ENCODE data around the gene CCDC179.

DNA sequence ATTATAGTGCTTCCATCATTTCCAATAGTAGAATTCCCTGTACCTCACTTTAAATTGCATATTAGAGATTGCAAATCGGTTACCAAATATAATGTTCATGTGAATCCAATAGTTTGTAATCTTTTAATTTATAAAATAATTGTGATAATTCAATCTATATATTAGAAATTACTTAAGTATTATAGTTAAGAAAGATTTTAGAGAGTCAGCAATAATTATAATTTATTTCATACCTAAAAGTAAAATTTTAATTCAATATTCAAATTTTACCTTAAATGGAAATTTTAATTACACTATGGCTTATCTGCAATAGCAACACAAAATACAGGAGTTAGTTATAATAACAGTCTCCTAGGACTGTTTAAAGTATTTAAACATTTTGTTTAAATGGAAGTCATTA, 13.5 kb downstream of the CCDC179 start:
- TF ChIP-seq PPARA (CRISPR knock-in tag; IDR thresholded peaks at IDR 0.05; ENCODE audit: borderline replicate concordance) (no peak), ZFP30 (CRISPR knock-in tag; IDR thresholded peaks at IDR 0.05) (no peak), ZNF565 (CRISPR knock-in tag; conservative IDR thresholded peaks at IDR 0.05; ENCODE audit: low read depth) (no peak), ARNTL (CRISPR knock-in tag; IDR thresholded peaks at IDR 0.05; ENCODE audit: borderline replicate concordance, low read depth) (no peak), ZNF70 (CRISPR knock-in tag; IDR thresholded peaks at IDR 0.05) (no peak), TCF4 (CRISPR knock-in tag; IDR thresholded peaks at IDR 0.05; ENCODE audit: borderline replicate concordance) (no peak), RARB (CRISPR knock-in tag; IDR thresholded peaks at IDR 0.05) (no peak), SNAI2 (CRISPR knock-in tag; IDR thresholded peaks at IDR 0.05) (no peak), GLIS3 (CRISPR knock-in tag; IDR thresholded peaks at IDR 0.05) (no peak)
- TF ChIP-seq, protein P1, sequence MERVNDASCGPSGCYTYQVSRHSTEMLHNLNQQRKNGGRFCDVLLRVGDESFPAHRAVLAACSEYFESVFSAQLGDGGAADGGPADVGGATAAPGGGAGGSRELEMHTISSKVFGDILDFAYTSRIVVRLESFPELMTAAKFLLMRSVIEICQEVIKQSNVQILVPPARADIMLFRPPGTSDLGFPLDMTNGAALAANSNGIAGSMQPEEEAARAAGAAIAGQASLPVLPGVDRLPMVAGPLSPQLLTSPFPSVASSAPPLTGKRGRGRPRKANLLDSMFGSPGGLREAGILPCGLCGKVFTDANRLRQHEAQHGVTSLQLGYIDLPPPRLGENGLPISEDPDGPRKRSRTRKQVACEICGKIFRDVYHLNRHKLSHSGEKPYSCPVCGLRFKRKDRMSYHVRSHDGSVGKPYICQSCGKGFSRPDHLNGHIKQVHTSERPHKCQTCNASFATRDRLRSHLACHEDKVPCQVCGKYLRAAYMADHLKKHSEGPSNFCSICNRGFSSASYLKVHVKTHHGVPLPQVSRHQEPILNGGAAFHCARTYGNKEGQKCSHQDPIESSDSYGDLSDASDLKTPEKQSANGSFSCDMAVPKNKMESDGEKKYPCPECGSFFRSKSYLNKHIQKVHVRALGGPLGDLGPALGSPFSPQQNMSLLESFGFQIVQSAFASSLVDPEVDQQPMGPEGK (CRISPR knock-in tag; IDR thresholded peaks at IDR 0.05; ENCODE audit: borderline replicate concordance), result no peak
- TF ChIP-seq, protein P2, sequence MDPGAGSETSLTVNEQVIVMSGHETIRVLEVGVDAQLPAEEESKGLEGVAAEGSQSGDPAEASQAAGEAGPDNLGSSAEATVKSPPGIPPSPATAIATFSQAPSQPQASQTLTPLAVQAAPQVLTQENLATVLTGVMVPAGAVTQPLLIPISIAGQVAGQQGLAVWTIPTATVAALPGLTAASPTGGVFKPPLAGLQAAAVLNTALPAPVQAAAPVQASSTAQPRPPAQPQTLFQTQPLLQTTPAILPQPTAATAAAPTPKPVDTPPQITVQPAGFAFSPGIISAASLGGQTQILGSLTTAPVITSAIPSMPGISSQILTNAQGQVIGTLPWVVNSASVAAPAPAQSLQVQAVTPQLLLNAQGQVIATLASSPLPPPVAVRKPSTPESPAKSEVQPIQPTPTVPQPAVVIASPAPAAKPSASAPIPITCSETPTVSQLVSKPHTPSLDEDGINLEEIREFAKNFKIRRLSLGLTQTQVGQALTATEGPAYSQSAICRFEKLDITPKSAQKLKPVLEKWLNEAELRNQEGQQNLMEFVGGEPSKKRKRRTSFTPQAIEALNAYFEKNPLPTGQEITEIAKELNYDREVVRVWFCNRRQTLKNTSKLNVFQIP (CRISPR knock-in tag; IDR thresholded peaks at IDR 0.05; ENCODE audit: borderline replicate concordance, low read depth), result no peak
- TF ChIP-seq, protein P3, sequence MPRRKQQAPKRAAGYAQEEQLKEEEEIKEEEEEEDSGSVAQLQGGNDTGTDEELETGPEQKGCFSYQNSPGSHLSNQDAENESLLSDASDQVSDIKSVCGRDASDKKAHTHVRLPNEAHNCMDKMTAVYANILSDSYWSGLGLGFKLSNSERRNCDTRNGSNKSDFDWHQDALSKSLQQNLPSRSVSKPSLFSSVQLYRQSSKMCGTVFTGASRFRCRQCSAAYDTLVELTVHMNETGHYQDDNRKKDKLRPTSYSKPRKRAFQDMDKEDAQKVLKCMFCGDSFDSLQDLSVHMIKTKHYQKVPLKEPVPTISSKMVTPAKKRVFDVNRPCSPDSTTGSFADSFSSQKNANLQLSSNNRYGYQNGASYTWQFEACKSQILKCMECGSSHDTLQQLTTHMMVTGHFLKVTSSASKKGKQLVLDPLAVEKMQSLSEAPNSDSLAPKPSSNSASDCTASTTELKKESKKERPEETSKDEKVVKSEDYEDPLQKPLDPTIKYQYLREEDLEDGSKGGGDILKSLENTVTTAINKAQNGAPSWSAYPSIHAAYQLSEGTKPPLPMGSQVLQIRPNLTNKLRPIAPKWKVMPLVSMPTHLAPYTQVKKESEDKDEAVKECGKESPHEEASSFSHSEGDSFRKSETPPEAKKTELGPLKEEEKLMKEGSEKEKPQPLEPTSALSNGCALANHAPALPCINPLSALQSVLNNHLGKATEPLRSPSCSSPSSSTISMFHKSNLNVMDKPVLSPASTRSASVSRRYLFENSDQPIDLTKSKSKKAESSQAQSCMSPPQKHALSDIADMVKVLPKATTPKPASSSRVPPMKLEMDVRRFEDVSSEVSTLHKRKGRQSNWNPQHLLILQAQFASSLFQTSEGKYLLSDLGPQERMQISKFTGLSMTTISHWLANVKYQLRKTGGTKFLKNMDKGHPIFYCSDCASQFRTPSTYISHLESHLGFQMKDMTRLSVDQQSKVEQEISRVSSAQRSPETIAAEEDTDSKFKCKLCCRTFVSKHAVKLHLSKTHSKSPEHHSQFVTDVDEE (CRISPR knock-in tag; IDR thresholded peaks at IDR 0.05), result no peak

Data from SK-N-SH treated with all-trans-retinoic acid at 6 μM for 48 hours (cell line).